ENCODE data around the gene CRMP1.

CRMP1 gene

DNA sequence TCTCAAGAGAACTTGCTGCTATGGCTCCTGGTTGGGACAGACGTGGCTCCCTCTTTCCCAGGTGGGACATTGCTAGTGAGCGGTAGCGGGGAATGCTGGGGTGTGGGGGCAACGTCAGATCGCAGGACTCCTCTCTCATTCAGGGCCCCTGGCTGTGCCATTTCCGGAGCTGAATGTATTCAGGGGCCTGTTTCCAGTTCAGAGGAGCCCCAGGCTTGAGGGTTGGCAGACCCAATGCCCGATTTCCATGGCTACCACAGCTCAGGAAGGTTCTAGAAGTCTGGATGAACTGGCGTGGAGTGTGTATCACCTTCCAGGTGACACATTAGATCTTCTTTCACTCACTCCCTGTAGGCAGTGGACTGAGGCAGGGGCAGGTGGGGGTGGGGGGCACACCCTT is 26.2 kb upstream of the CRMP1 start:
- no peak for DNase-seq

DNA sequence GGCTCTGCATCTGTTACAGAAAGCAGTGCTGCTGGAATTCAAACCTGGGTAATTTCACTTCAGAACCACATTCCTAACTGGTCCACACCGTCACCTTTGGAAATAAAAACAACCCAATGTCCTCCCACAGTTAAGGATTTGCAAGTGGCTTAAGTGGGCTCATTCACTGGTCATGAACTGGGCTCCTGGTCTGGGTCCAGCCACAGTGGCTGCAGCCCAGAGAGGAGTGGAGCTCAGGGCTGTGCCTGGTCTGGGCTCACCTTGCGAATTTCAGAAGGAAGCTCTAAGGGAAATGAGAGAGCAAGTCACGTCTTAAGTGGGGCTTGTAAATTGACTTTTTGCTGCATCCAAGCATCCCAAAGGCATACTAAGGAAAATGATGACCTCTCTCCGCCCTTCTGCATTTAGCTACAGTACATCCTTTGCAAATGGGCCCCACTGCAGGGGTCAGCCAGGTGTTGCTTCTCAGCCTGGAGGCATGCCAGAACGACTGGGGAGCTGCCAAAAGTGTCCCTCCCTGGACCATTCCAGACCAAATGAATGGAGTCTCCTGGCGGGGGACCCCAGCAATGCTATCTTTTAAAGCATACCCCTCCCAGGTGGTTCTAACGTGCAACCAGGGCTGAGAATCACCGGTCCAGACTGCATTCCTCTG is 25.6 kb upstream of the CRMP1 start:
- no peak for DNase-seq

DNA sequence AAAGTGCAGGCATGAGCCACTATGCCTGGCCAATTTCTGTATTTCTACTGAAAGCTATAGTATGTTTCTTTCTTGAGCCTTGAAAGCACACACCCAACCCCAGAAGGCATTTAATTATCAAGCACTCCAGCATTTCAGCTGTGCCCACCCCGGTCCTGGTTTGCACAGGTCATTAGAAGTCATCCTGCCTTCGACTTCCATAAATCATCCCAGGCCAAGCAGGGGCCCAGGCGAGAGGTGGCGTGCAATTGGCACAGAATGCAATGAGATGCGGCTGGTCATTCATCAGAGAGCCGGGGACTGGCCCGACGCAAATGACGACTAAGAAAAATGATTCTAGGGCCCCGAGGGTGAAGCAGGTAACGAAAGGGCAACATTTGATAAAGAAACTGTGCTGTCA is 24.8 kb upstream of the CRMP1 start:
- DNase-seq = no peak

DNA sequence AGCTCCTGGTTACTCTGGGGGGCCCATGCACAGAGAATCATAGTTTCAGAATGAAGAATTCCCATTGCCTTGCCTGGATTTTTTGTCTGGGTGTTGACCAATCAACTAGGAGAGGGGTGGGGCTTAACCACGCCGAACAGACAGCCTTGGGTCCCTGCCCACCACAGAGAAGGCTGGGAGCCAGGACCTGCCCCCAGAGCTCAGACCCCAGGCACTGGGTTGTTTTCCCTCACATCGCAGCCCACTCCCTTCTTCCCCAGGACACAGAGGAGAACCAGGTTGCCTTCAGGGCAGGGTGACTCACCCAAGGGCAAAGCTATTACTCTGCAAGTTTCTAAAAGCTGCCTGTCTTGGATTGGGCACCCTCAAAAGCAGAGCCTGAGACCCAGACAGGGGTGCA is 23.3 kb upstream of the CRMP1 start:
- no peak for DNase-seq

DNA sequence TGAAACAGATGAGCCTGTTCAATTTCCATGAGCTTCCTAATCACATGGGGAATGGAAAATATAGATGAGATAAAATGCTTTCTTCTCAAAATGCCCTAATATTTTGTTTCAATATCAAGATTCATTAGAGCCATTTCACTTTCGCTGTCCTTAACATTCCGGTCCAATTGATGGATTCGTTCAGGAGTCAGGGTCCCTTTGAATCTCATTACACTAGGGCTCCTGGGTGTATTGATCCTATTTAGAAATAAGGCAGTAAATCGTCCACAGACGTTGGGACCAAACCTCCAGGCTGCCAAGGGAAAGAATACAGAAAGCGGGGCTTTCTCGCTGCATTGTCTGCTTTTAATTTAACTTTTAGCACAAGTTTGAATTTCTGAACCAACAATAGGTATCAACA is 20.6 kb upstream of the CRMP1 start:
- DNase-seq = no peak

DNA sequence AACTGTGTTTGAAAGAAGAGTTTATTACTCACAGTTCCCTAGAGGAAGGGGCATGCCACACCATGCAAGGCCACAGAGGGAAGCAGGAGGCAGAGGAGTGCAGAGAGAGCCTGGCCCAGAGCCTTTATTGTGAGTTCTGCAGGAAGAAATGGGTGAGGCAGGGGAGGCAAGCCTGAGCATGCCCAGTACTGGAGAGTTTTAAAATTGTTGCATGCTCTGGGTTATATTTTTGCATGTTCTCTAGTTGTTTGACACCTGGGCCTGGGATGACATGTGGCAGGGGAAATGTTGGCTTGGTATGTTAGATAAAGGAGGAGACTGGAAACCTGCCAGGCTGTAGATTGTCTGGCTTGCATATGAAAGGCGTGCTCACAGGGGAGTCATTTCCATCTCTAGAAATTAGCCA is 19.7 kb upstream of the CRMP1 start:
- no peak for DNase-seq

DNA sequence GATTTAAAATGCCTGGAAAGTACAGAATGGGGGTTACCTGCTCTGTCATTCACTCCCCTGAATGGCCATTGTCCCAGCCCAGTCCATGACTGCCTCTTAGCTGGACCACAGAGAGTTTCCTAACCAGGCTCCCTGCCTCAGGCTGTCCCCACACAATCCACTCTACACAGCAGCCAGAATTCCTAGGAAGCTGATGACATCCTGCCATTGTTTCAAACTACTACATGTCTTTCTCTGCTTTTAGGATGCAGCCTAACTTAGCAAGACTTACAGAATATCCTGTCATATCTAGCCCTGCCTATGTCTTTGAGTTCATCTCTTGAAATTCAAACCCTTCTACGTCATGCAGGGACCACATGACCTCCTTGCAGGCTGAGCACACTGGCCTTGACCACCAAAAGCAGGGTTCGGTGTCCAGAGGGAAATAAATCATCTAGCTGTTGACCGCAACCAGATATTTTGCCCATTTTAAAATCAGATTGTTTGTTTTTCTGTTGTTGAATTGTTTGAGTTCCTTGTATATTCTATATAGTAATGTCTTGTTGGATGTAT is 16.1 kb upstream of the CRMP1 start:
- no peak for DNase-seq

DNA sequence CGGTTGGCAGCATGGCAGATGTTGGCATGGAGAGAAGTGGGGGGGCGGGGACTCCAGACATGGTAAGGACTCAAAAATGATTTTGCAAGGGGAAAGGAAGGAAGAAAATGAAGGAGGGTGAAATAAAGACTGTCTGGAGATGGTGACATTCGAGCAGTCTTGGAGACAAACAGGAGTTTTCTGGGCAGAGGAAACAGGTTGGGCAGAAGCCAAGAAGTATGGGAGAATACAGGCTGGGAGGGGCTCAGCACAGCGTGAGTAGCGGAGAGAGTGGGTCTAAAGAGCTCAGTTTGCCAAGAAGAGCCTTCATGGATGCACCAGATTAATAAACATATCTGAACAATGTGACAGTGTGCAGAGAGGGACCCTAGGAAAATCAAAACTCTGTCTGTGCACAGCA is 13.3 kb upstream of the CRMP1 start:
- DNase-seq = no peak

DNA sequence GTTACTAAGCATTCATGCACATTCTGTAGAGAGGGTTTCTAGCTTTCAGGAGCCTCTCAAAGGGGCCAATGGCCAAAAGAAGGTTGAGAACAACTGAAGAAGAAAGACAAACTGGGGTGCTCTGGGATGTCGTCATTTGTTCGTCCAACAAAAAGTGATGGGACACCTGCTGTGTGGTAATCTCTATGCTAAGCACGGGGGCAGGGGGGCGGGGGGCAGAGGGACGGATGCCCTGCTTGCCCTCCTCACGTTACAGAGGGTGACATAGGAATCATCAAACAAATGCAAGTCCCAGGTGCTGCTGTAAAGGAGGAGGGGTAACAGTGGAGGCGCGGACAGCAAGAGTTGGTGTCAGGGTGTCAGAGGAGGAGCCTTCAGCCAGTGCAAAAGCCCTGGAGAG is 12.8 kb upstream of the CRMP1 start:
- no peak for DNase-seq

DNA sequence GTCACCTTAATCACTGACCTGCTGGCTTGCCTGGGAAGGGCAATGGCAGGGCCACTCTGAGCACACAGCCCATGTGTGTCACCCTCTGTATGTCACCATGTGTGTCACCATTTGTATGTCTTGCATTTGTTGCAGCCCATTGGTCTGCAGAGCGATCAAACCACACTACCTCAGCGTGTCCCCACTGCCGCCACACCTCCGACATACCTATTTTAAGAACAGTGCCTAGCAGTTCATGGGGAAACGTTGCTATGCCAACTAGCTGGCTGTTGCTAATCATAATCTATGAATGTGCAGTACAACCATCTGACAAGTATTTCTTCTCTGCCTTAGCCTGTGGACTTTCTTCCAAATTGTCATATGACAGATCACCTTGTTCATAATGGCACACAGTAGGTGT is 8.0 kb upstream of the CRMP1 start:
- no peak for DNase-seq

DNA sequence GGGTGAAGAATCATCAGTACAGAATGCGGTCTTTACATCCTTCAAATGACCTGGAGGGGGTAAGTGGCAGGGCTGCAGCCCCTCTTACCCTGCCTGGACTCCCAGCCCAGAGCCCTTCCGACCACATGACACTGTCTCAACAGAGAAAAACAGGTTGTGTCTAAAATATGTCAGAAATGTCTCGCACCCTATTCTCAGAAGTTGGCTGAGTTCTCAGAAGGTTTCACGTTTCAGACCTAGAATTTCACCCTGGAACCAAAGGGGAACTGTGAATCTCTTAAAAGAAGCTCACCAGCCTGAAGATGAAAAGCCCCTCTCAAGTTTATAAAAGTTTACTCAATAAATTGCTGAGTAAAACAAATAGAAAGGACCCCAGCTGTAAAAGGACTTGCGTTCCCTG is 7.0 kb upstream of the CRMP1 start:
- DNase-seq = no peak

DNA sequence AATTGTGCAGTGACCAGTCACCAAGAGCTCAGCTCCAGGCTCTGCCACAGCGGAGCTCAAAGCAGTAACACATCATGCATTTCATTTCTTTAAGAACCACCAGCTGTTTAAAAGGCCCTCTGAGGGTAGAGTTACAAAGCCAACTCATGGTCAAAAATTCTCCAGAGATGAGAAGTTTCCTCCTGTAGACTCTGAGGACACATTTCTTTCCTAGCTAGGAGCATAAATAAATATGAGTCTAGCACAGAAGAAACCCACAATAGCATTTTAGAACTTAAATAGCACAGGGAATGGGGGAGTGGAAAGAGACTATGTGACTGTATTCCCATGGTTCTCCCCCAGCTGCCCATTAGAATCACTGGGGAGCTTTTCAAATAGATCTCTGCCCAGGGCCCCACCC is 6.5 kb upstream of the CRMP1 start:
- no peak for DNase-seq

DNA sequence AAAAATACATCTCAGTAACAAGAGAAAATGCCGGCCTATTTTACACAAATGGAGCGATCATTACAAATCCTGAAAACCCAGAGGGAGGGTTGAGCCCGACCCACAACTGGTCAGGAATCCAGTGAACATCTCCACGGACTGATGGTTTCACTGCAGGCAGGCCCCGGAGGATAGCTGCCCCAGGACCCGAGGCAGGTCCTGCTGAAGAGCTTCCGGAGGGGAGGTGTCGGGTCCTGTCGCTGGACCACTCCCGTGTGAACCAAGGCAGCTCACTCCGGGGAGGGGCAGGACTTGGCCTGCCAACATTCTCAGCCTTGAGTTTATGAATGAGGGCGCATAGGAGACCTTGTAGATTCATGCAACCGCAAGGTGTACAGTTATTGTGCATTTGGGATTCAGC is 4.8 kb upstream of the CRMP1 start:
- DNase-seq = no peak

DNA sequence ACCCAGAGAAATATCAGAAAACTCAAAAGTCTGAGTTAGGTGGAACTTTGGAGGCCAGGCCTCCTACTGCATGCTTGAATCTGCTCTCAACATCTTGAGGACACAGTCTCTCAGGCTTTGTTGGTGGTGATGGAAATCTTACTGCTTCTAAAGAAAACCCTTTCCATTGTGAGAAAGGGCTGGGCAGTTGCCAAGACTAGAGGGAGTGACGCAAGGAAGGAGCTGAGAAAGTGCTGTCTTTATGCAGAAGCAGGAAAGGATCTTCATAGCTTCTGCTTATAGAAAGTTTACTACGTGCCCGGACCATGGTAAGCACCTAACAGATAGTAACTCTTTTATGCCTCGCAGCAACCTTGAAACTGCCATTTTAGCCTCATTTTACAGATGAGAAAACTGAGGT is 2.4 kb upstream of the CRMP1 start:
- no peak for DNase-seq

DNA sequence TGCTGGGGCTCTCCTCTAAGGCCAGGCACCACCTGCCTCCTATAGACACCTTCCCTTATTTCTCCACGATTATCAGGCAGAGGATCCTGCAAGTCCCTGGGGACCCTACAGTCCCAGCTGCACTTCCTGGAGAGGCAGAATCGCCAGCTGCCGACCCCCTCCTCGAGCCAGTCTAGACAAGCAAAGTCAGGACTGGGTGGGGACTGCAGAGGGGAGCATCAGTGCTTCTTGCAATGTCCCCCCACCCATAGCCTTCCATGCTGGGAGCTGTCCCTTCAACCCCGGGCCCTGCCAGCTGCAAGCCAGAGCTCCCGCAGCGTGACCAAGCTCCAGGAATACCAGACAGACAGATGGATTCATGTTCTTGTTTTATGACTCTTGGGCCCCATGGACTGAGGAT is 1.4 kb upstream of the CRMP1 start:
- DNase-seq = no peak

DNA sequence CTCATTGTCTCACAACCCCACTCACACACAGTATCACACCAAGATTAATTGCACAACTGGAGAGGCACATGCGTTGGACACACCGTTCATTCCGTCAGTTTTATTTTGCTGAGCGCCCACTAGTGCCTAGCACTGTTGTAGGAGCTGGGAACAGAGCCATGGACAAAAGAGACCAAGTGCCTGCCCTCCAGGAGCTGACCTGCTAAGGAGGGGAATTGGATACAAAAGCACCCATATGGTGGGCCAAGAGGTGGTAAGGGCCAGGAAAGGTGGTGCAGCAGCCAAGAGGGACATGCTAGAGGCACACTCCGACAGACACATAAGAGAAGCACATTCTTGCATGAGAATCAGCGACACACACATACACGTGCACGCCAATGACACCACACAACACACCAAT is 705 bp upstream of the CRMP1 start:
- DNase-seq = no peak

DNA sequence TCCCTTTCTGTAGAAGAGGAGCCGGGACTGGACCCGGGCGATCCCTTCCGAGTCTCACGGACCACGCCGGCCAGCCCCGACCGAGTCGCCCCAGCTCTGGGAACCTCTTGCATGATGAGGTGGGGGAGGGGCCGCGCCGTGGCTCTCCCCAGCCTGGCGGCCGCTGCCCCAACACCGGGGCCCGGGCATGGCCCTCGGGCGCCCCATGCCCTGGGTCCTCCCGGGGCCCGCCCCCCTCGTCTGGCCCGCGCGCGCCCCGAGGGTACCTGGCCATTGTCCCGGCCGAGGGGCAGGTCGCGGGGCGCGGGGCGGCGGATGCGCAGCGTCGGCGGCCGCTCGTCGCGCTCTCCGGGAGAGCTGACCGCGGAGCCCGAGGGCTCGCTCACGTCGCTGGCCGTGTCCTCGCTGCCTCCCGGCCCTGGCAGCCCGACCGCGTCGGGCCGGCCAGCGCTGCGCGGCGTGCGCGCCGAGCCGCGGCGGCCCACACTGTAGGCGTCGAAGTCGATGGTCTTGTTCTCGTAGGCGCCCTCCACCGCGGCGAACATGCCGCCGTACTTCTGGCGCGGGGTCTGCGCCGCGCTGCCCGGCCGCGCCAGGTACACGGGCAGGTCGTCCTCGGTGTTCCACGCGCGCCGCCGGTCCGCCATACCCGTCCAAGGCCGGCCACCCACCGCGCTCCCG is 423 bp downstream of the CRMP1 start:
- no peak for DNase-seq

DNA sequence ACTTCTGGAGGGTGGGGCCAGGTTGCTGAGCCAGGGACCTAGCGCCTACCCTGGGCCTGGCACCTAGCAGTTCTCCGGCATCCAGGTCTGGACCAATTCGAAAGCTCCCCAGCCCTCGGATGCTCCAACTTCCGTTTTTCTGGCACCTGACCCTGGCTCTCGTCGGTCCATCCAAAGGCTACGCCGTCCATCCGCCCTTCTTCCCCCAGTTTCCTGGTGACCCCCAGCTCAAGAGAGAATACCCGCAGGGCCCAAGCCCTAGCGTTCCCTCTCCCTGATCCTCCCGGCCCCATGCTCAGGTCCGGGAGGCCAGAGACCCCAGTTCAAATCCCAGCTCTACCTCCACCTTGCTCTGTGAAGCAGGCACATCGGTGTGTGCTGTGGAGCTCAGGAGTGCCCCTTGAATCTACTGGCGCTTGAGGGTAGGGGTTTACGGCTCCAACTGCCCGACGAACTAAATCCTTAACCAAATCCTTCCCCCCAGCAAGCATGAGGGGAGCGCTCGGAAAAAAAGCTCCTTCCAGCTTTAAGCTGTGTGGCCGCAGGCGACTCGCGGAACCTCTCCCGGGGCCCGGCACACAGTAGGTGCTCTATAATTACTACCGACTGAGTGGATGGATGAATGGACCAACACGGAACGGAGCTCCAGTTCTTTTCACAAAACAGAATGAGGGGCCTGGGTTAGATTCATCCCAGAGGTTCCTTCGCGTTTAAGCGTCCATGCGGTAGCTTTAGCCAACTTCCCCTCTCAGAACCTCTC is 1.1 kb downstream of the CRMP1 start:
- no peak for DNase-seq

DNA sequence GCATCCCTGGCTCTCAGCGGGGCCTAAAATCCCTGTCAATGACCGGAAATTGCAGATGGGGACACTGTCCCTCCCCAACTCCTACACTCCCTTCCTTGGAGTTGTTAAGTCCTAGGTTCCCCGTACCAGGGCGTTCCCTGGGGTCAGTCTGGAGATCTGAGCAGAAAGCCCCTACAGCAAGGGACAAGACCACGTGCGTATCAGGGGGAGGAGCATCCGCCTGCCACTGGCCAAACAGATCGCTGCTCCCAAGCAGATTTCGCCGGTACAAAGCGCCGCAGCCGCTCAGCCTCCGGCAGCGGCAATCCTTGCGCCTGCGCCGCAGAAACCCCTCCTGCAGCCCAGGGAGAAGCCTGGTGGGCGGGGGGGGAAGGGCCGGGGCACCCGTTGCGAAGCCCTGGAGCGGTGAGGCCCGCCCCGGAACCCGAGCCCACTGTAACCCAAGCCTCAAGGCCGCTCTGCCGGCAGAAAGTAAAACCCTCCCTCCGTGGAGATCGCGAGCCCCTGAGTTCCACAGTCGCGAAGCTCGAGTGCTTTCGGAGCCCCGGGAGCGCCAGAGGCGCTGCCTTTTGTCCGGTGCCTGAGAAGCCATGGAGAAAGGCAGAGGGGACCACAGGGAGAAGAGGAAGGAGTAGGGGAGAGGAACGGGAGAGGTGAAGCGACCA is 2.7 kb downstream of the CRMP1 start:
- no peak for DNase-seq

DNA sequence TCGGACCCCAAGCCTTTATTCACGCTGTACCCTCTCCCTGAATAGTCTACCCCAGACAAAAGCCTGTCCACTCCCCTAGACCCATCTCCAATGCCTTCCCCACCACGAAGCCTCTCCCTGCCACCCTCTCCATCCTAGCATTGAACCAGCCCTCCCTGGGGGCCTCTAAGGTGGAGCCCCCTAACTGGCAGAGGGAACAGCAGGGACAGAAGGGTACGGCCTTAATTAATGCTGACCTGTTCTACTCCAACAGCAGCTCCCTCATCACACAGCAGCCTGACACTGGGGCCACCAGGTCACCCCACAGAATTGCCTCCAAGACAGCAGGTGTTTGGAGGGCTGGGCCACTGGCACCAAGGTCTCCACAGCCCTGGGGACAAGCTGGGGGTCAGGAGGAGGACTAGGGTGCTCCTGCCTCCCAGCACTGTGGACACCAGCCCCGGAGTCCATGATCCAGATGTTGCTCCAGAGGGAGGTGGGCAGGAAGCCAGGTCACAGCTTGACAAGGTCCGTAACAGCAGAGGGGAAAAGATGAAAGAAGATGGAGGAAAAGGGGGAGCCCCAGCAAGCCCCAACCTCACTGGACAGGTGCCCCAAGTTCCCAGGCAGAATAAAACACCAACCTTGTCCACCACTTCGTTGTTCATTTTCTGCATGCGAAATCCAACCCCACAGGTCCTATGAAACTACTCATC is 3.7 kb downstream of the CRMP1 start:
- no peak for DNase-seq

DNA sequence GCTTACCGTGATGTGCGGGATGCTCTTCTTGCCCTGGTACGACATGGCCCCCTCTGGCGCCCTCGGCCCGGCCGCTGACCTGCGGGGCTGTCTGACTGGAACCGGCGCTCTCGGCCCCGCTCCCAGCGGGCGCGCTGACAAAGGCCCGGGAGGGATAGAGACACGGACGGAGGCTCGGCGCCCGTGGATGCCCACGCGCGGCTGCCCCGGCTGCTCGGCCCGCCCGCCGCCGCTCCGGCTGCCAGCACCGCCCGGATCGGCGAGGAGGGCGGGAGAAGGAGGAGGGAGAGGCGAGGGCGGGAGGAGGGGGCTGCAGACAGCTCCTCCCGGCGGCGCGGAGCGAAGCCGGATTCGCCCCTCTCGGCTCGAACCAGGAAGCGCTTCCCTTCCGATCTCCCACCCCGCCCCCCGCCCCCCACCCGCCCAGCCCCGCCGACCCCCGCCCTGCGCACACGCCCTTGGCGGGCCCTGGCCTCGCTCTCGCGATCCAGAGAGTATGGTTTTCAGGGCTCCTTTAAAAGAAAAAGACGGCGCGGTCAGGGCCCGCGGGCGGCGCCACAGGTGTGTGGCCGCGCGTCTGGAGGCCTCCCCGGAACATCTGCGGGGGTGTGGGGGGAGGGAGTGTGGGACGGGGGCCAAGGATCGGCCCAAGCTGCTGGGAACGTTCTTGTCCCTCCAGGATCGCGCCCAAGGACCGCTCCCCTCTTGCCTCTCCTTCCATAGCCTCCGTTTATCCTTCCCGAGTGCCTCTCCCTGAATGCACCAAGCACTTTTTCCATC is 4.5 kb downstream of the CRMP1 start:
- no peak for DNase-seq

Data from right forelimb (tissue), 1 donor.